ENCODE results near the gene RCAN2.

The RCAN2 gene

GRCh38 chr6:46491201-46491627 is at the start of gene RCAN2:
Gene RCAN2, minus strand, starts transcription at chr6:46491449.
- no peak for DNase-seq

- DNase-seq = no peak
These were observed 48.6 kb upstream of the RCAN2 start for GRCh38 chr6:46539866-46540265.

GRCh38 chr6:46538800-46539480 is 47.7 kb upstream of the RCAN2 start:
- DNase-seq = no peak

- DNase-seq = no peak
These were observed 39.6 kb upstream of the RCAN2 start for GRCh38 chr6:46530896-46531295.

GRCh38 chr6:46528961-46529750 is 37.9 kb upstream of the RCAN2 start:
- no peak for DNase-seq

GRCh38 chr6:46526607-46527006 is 35.4 kb upstream of the RCAN2 start:
- no peak for DNase-seq

GRCh38 chr6:46525583-46525982 is 34.3 kb upstream of the RCAN2 start:
- no peak for DNase-seq

GRCh38 chr6:46521464-46521971 is 30.3 kb upstream of the RCAN2 start:
- DNase-seq = no peak

- DNase-seq = no peak
These were observed 26.0 kb upstream of the RCAN2 start for GRCh38 chr6:46517202-46517601.

- no peak for DNase-seq
These were observed 22.3 kb upstream of the RCAN2 start for GRCh38 chr6:46513533-46513932.

GRCh38 chr6:46511320-46511719 is 20.1 kb upstream of the RCAN2 start:
- no peak for DNase-seq

- no peak for DNase-seq
These were observed 19.4 kb upstream of the RCAN2 start for GRCh38 chr6:46510651-46511050.

- no peak for DNase-seq
These were observed 18.8 kb upstream of the RCAN2 start for GRCh38 chr6:46509981-46510510.

GRCh38 chr6:46509063-46509462 is 17.8 kb upstream of the RCAN2 start:
- DNase-seq = no peak

GRCh38 chr6:46507426-46507825 is 16.2 kb upstream of the RCAN2 start:
- DNase-seq = no peak

- DNase-seq = no peak
These were observed 14.7 kb upstream of the RCAN2 start for GRCh38 chr6:46505693-46506512.

- DNase-seq = no peak
These were observed 13.0 kb upstream of the RCAN2 start for GRCh38 chr6:46504242-46504641.

- no peak for DNase-seq
These were observed 11.4 kb upstream of the RCAN2 start for GRCh38 chr6:46502486-46503119.

- no peak for DNase-seq
These were observed 10.2 kb upstream of the RCAN2 start for GRCh38 chr6:46501136-46502089.

- no peak for DNase-seq
These were observed 9.1 kb upstream of the RCAN2 start for GRCh38 chr6:46500382-46500781.
